Stimulated activated CD4-positive, alpha-beta T cell treated with anti-CD3 and anti-CD28 coated beads, Interleukin-1b, Interleukin-23, amount 100 ng/mL, for 4 hours (primary cell): ENCODE measurements around the gene AZIN2.
"Not testable (repeated sequence)": the region's sequence is repeated elsewhere in the genome, so short reads cannot be mapped to it uniquely, and the experiment has no call there.

Experiments used
- DNase-seq, 2 donors: peaks; one replicate each; pipeline ENCODE4 v3.0.0-alpha.2; 2020; ENCODE audit warnings: low read depth in 2 of 2

Gene AZIN2

GRCh38 chr1:33057095-33057494 is 23.9 kb upstream of the AZIN2 start:
- no peak for DNase-seq

DNA sequence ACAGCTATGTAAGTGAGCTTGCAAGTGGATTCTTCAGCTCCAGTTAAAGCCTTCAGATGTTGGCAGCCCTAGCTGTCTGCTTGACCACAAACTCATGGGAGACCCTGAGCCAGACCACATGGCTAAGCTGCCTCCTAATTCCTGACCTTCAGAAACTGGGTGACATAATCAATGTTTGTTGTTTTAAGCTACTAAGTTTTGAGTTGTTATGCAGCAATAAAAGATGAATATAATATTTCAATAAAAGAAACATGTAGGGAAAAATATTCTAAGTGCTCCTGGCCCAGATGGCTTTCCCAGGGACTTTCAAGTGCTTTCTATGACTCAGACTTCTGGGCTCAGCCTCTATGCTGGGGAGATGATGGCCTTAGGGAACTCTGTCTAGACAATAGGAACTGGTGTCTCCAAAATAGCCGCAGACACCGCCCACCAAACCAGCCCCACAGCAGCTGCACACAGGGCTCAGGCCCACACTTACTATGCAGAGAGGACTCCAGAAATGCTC is 20.3 kb upstream of the AZIN2 start:
- DNase-seq: no peak

GRCh38 chr1:33061834-33062233 is 19.1 kb upstream of the AZIN2 start:
- no peak for DNase-seq

DNA sequence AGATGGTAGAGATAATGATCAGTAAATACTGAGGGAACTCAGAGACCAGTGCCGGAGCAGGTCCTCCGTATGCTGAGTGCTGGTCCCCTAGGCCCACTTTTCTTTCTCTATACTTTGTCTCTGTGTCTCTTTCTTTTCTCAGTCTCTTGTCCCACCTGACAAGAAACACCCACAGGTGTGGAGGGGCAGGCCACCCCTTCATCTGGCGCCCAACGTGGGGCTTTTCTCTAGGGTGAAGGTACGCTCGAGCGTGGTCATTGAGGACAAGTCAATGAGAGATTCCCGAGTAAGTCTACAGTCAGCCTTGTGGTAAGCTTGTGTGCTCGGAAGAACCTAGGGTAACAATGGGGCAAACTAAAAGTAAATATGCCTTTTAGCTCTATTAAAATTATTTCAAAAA is 16.7 kb upstream of the AZIN2 start:
- DNase-seq: not testable (repeated sequence)

GRCh38 chr1:33065301-33065700 is 15.7 kb upstream of the AZIN2 start:
- DNase-seq: no peak

DNA sequence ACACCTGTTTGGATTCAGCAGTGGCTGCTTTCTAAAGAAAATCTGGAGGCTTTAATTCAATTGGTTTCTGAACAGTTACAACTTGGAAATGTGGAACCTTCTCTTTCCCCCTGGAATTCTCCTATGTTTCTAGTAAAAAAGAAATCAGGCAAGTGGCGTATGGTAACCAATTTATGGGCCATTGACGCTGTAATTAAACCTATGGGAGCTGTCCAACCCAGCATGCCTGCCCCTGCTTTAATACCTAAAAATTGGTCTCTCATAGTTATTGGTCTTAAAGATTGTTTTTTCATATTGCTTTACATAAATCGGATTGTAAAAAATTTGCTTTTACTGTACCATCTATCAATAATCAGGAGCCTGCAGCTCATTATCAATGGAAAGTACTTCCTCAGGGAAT is 14.5 kb upstream of the AZIN2 start:
- DNase-seq: not testable (repeated sequence)

DNA sequence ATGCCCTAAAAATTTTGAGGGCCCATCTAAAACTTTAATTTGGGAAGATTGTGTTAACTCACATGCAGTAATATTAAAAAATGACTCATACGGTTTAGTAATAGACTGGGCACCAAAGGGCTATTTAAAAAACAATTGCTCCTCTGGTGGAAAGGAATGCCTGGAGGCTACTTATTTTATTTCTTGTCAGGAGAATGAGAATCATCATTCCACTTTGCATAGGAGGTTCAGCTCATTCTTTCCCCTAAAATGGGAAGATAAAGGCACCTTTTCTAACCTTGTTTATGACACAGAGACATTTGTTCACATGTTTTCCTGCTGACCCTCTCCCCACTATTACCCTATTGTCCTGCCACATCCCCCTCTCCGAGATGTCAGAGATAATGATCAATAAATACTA is 12.8 kb upstream of the AZIN2 start:
- DNase-seq: not testable (repeated sequence)

GRCh38 chr1:33070628-33071027 is 10.3 kb upstream of the AZIN2 start:
- no peak for DNase-seq

DNA sequence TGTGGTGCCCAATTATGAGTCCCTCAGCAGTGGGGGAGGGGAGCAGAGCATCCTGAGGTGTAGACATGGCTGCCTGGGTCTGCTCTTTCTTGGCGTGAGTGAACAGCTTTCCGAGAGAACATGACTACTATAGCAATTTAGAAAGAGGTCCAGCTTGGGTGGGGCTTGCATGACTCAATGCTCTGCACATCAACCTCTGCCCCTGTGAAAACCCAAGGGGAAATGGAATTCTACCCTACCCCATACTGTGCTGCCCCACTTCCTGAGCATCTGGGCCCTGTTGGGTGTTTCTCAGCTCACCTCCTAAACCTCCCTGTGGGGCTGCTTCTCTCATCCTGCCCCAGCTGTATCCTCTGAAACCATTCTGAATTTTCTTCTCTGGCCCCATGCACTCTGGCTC is 8.2 kb upstream of the AZIN2 start:
- no peak for DNase-seq

DNA sequence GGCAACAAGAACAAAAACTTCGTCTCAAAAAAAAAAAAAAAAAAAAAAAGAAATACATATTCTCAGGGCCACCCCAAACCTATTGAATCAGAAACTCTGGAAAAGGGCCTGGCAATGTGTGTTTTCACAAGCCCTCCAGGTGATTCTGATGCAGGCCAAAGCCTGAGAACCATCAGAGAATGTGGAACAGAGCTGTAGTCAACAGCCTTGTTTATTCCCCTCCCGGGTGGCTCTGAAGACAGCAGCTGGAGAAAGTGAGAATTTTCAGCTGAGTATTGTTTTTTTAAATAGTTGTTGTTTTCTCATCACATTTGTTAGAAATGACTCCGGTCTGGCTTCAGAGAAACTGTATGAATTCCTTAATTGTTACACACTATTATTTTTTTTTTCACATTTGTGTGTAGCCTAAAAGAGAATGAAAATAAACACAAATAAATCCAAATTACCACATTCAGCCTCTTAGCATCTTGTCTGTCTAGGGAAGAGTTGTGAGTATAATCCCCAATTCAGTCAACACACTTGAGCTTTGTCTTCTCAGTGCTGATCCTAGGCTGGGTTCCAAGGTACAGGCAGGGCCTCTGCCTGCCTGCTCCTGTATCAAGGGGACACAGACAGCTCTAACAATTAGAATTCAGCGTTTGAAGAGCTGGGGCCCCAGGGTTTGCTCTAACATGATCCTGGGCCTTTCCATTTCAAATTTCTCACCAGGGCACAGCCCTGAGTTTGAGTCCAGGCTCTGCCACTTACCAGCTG is 6.6 kb upstream of the AZIN2 start:
- no peak for DNase-seq

GRCh38 chr1:33078030-33078591 is 2.8 kb upstream of the AZIN2 start:
- no peak for DNase-seq

DNA sequence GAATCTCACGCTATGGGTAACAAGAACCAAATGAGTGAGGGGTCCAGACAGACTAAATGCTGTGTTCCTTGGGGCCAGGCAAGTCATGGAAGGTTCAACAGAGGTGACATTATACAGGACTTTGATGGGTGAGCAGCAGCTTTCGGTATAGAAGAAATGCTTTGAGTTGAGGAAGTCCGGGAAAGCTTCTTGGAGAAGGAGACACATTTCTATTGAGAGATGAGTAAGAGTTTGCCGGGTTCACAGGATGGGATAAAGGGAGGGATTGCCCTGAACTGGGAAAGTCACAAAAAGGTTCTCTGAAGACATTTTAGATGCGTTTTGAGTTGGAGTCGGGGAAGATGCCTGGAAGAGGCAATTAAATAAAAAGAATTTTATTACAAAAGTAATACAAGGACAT is 580 bp upstream of the AZIN2 start:
- no peak for DNase-seq

- DNase-seq: no peak
Observed at GRCh38 chr1:33081554-33082305, 777 bp downstream of the AZIN2 start.

DNA sequence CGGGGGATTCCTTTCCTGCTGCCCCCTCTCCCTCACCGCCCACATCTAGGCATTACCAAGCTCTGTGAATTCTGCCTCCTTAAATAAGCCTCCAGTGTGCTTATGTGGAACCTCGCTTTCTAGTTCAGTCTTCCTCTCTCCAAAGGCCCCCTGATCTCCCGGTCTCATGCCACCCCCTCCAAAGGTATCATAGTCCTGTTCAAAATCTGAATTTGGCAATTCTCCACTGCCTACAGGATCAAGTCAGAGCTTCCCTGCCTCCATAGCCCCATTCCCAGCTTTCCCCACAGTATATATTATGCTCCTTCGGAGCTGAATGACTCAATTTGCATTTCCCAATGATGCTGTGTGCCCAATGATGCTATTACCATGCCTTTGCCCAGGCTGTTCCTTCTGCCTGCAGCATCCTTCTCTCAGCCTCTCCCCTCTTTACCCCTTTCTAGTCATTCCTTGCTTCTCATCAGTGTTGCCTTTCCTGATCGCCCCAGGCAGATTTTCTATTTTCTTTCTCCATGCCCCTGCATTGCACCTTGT is 1.7 kb downstream of the AZIN2 start:
- DNase-seq: no peak

DNA sequence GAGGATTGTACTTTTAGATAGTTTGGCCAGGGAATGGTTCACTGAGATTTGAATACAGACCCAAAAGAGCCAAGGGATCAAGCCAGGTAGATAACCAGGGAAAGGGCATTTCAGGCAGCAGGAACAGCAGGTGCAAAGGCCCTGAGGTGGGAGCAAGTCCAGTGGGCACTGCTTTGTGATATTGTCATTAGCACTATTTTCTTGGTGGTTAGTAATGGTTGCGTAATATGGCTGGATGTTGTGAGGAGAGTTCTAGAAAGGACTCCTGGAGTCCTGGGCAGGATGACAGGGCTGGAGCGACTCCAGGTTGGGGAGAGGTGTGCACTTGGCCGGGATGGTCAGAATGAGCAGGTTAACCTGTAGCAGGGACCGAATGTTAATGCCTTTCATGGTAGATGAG is 4.4 kb downstream of the AZIN2 start:
- no peak for DNase-seq

DNA sequence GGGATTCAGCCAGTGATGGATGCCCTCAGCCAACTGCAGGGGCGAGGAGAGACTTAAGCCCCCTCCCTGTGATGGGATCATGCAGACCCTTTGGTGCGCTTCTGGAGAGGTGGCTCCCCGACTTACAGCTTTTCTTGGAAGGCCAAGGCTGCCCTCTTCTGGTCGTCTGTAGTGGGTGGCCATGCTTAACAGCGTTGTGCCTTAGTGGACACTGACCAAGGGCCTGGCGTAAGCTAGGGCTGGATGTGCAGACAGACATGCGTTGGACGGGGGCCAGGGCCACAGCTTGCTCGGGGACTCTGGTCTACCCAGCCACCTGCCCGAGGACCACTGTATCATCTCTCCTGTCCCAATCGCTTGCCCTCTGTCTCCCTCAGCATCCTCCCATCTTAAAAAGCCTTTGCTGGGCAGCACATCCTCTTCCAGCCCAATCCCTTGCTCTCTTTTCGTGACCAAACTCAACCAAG is 5.5 kb downstream of the AZIN2 start:
- peak; percentile 19 to 27 for DNase-seq

- no peak for DNase-seq
Observed at GRCh38 chr1:33087677-33088076, 6.7 kb downstream of the AZIN2 start.

DNA sequence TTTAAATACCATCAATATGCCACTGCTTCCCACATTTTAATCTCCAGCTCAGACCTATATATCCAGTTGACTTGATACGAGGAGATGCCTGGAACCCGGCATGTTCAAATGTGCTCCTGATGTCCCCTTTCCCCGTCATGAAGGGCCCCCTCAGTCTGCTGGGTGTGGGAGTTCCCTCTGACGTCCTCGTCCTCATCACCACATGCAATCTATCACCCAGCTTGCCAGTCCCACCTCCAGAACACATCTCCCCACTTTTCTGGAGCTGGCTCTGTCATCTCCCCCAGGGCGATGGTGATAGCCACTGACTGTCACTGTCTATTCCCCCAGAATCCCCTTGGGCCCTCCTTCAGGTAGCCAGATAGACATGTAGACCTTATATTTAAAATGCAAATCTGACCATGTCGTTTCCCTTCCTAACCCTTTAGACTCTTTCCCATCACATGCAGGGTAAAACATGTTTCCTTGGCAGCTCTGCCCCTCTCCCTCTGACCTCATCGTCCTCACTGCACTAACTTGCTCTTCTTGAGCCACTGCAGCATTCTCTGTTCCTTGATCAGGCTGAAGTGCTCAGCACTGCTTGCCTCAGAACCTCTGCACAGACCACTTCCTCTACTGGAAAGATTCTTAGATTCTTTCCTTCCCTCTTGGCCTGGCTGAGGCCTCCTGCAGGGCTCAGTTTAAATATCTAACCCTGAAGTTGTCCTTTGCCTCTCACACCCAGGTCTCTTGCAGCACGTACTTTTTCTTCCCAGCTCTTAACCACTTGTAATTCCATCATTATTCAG is 7.4 kb downstream of the AZIN2 start:
- no peak for DNase-seq

GRCh38 chr1:33089457-33089856 is 8.5 kb downstream of the AZIN2 start:
- no peak for DNase-seq

DNA sequence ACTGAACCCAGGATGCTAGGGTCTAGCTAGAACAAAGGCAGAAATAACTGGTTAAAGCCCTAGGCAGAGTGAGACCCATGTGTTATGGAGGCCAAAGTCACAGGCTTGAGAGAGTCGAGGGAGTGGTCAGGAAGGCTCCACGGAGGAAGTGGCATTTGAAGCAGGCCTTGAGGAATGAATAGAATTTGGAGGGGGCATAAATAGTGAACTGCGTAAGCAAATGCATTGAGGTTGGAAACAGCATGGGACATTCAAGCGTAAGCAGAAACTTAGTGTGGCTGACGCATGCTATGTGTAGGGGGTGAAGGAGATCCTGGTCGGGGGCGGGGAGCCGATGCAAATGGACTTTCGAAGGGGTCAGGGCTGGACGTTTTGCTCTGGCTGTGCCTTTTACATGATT is 11.5 kb downstream of the AZIN2 start:
- DNase-seq: no peak

GRCh38 chr1:33093004-33093403 is 12.1 kb downstream of the AZIN2 start:
- no peak for DNase-seq

- DNase-seq: no peak
Observed at GRCh38 chr1:33094486-33094885, 13.5 kb downstream of the AZIN2 start.
